ENCODE data around the gene ABCC4.

Gene ABCC4

DNA sequence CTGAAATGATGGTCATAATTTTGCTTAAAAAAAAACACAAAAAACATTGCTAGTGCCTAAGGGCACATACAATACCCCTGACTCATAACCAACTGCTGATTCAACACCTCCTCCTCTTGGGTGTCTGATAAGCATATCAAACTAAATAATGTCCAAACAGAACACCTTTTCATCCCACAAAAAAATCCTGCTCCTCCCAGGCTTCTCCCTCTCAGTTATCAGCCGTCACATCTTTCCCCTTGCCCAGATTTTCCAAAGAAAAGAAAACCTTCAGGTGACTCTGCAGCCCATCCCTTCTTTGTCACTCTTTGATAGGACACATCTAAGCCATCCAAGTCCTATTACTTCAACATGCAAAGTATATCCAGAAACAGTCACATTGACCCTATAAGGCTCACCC lies 46.9 kb downstream of the ABCC4 start:
- DNase-seq, result no peak

DNA sequence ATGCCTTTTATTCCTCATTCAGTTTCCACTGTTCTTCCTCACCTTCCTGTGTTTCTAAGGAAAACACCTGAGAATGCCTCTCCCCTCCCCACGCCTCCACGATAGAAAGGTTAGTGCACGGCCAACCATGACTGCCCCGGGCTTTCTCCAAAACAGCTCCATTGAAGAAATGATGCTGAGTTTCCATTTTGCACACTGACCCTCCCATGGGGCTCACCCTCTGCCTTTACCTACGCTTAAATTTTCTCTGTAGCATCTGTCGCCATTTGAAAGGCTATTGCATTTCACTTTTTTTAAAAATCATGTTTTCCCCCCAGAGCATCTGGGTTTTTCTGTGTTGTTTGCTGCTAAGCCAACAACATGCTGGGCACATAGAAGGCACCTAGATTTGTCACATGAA lies 48.2 kb downstream of the ABCC4 start:
- no peak for DNase-seq

DNA sequence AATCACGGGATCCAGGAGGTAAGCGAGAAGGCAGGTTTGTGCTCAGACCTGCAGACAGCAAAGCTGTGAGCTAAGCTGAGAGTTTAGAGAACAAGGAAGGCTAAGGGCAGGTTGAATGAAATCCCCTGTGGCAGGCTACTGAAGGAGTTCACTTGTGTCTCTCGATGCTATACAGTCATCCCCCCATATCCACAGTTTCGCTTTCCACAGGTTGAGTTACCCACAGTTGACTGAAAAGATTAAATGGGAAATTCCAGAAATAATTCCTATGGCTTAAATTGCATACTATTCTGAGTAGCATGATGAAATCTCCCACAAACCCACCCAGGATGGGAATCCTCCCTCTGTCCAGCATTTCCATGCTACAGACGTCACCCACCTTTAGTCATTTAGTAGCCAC lies 49.6 kb downstream of the ABCC4 start:
- no peak for DNase-seq

DNA sequence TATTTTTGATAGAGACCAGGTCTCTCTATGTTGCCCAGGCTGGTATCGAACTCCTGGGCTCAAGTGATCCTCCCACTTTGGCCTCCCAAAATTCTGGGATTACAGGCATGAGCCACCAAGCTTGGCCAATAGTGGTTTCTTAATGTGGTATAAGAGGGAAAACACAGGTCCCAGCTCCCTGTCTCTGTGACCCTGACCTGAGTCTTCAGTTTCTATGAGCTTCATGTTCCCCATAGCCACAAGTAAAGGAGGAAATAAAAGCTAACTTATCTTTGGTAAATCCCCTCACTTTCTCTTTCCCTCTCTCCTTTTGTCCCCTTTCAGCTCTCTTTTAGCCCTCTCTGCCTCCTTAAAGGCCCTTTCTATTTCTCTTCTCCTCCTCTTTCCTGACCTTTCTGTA lies 50.3 kb downstream of the ABCC4 start:
- no peak for DNase-seq

DNA sequence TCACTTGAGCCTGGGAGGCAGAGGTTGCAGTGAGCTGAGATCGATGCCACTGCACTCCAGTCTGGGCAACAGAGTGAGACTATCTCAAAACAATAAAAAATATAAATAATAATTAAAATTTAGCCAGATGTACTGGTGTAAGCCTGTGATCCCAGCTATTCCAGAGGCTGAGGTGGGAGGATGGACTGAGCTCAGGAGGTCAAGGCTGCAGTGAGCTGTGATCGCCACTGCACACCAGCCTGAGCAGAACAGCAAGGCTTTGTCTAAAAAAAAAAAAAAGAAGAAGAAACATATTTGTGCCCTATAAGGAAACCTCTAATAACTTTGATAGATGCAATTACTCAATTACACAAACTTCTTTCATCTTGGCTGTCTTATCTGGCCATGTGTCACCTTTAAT lies 52.3 kb downstream of the ABCC4 start:
- no peak for DNase-seq

DNA sequence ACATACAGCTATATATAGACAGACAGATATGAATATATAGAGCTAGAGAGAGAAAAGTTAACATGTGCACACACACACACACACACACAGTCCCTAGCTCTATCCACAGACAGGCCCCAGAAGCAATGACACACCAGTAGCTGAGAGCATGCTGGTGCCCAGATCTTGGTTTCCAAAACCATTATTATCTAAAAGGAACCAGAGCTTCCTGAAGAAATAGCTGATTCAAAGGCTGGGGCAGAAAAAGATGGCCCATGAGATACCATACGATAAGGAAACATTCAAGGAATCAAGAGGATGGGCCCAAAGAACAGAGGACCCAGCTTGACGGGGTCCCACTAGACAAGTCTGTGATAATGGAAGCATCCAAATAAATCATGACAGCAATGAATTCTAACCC lies 53.4 kb downstream of the ABCC4 start:
- no peak for DNase-seq

DNA sequence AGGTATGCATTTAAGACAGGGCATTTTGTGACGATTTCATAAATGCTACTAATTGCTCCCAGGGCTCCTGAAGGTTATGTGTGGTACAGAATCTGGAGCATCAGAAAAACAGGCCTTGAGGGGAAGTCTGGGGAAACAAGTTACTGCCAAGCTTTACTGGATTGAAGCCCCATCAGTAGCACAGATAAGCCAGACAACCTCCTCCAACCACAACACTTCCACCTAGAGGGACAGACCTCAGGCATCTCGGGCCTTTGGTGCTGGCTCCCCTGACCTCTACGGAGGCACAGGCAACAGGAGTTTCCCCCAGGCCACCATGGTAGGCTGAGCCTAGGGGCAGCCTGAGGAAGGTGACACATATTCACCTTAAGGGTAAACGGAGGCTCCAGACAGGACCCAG lies 54.1 kb downstream of the ABCC4 start:
- DNase-seq, result no peak

DNA sequence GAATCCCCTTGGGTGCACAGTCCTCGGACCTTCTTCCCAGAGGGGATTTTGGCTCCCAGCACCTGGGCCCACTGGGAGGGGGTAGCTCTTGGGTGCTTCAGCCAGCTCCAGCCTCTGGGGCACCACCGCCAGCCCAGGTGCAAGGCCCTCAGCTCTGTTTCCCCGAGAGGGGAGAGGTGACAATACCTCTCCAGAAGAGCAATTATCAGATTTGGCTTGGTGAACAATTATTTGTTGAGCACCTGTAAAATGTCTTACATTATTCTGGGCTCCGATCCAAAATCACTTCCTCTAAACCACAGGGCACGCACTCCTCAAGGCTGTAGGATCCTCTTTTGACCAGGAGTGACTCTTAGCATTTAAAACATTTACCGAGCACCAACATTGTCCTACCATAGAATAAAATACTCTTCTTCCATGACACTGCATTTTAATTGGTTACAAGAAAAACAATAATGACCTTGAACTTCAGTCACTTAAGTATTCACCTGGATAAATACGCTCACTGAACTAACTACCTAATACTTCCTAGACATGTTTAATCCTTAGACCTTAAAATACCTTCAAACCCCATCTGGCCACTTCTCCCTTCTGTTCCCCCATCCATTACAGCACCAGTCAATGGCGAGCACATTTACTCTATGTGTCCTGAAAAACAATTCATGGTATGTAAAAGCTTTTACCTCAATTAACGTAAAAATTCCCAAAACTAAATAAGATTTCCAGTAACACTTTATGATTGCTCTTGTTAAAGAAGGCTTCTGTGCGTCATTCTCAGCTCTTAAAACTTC lies 54.8 kb downstream of the ABCC4 start:
- no peak for DNase-seq

DNA sequence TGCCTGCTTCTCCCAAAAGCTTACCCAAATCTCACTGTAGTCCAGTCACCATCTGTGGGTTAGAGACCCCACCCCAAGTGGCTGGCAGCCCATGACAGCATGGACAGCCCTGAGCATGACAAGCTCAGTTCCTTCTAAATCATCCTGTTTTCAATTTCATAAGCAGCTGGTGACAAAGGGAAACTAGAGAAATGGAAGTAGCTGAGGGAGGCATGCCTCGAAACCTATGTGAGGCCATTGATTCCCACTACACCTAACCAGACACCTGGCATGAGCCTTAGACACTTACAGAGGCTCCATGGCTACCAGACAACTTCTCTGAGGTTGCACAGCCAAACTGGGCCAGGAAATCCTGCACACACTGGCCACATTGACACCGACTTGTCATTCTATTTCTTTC lies 56.2 kb downstream of the ABCC4 start:
- no peak for DNase-seq

DNA sequence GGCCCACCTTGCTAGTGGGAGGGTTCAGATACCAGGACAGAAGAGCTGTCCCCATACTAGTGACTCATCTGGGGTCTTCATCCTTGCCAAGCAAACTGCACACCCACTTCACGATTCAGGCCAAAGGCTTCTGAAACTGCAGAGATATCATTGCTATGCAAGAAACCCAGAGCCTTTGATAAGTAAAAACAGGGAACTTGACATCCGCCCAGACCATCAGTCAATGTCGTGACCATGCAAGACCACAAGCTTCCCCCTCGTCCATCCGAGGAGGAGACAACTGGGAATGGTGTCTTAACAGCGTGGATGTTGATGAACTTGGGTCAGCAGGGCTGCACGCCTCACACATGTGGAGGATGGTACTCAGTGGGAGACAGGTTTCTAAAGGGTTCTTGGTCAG lies 58.0 kb downstream of the ABCC4 start:
- DNase-seq, result no peak

DNA sequence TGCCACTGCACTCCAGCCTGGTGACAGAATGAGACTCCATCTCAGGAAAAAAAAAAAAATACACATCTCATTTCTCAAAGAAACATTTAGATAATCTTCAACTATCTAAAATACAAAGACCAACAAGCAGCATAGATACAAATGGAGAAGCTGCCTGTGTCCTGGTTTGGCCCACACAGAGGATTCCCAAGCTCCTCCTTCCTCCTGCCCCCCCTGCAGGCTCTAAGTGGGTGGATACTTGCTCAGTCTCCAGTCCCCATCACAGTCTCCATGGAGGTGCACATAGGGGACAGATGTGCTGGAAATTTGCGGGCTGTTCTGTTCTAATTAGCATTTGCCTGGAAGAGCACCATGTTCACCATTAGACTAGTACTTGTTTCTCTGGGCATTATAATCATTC lies 59.9 kb downstream of the ABCC4 start:
- no peak for DNase-seq

DNA sequence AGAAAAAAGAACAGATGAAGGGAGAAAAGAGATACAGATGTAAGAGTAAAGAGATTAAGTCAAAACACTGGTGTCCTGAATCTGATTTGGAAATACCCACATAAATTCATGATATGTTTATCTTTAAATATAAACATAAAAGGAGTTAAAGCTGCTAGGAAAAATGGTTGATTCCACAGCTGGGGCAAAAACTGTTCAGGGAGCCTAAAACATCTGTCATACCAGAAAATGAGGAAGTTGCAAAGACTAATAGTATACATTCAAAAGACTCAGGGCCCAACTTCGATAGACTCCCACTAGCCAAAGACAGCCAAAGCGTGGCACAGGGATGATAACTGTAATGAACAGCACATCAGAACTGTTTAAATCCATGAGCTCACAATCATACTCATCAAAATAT lies 62.0 kb downstream of the ABCC4 start:
- no peak for DNase-seq

DNA sequence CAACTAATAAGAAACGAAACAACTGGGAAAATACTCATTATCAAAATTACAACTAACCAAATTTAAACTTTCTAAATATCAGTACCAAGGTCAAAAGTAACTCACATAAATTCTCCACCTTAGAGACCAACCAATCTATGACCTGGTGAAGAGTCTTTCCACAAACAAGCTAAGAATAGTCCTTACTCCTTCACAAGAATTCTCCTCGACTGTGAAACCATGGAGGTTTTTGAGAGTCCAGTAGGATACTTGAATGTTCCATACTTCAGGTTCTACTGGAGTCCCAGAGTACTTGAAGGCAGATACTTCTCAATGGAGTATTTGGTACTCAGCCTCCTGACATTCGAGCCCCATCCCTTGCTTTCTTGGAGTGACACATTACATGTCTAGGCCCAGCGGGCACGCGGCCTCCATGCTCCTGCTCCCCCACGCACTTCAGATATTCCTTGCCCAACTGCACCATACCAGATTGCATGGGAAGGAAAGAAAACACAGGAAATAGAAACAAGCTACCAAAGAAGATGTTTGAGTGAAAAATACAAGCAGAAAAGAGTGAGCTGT lies 63.9 kb downstream of the ABCC4 start:
- no peak for DNase-seq

DNA sequence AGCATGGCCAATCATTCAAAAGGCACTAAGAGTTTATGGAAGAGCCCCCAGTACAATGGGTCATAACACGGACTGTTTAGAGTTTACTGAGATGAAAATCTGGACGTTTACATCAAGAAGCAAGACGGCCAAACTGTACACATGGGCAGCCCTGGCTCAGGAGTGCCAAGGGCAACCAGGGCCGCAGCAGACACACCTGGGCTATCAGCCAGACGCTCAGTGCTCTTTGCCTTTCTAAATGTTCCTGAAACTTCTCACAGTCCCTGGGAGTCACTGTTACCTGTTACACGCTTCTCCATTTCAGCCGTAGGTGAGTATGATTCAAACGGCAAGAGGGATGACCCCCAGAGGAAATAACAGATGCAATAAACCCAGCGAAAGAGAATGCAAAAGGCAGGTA lies 64.5 kb downstream of the ABCC4 start:
- no peak for DNase-seq

DNA sequence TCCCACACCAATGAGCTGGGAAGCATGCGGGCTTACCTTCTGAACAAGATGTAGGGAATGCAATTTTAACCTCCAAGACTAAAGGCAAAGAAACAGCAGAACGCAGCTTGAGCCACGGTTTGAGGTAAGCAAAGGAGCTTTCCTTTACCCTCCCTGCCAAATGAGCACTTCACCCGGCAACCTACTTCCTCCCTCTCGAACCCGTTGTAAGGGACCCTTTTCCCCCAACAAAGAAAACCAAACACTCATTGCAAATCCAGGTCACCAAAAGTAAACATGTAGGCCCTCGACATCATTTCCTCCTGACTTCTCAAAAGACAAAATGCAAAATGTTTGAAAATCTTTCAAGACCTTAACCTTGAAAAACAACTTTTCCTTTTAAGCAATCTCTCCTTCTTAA lies 65.3 kb downstream of the ABCC4 start:
- DNase-seq, result no peak

DNA sequence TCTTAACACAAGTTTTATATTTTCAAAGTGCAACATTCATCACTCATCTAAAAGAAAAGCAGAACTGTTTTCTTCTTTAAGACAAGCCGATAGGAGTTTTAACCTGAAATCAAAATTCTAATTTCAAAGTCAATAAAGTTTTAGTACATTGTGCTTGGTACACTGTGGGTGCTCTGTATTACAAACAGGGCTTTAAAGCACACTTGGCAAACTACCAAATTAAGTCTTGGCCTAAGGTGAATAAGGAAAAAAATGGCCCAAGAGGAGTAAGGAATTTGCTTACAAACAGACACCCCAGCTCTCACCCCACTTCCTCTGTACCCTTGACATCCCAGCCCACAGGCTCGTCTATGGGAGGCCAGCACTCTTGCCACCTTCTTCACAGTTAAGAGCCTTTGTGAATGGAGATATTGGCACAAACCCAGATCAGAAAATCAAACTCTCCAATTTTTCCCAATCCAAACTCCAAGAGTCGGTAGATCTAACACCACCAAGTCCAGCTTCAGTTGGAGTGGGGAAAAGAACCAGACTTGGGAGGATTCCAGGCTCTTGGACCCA lies 66.0 kb downstream of the ABCC4 start:
- DNase-seq, result no peak

DNA sequence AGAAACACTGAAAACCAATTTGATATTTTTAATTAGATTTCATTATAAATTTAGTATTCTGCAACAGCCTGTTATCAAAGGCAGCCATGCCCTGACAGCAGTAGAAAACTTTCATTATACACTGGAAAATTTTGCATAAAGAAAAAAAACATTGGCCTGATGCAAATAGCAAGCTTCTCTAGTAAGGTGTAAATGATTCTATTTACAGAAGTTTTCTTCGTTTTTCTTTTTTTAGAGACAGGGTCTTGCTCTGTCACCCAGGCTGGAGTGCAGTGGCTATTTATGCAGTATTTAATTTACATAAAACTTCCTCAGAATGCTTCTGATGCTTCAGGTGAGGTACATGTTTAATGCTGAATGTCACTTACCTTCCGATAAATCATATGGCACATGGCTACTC lies 67.0 kb downstream of the ABCC4 start:
- no peak for DNase-seq

DNA sequence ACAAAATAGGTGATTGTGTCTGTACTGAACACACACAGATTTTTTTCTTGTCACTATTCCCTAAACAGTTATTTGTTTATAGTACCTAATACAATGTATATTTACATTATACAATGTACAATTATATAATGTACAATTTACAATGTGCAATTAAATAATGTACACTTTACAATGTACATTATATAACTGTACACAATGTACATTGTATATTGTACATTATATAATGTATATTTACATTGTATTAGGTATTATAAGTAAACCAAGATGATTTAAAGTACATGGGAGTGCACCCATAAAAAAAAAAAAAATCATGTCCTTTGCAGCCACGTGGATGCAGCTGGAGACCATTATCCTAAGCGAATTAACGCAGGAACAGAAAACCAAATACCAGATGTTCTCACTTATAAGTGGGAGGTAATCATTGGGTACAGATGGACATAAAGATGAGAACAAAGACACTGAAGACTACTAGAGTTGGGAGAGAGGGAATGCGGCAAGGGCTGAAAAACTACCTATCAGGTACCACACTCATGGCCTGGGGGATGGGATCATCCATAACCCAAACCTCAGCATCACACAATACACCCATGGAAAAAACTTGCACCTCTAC lies 68.1 kb downstream of the ABCC4 start:
- DNase-seq, result no peak

DNA sequence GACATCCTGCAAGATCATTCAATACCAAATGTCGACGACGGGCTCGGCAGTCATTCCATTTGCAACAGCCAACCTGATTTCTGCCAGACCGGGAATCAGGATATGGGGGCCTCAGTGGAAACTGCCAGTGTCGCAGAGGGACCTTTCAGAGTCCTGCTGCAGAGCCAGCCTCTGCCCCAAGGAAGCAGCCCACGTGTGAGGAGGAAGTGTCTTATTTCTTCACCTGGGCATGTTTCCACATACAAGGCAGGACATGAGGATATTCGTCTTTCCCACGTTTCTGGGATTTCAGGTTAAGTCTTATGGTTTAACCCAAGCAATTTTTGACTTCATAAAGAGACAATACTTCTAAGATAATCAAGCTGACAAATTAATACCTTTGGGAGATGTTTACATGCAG lies 69.9 kb downstream of the ABCC4 start:
- DNase-seq, result no peak

DNA sequence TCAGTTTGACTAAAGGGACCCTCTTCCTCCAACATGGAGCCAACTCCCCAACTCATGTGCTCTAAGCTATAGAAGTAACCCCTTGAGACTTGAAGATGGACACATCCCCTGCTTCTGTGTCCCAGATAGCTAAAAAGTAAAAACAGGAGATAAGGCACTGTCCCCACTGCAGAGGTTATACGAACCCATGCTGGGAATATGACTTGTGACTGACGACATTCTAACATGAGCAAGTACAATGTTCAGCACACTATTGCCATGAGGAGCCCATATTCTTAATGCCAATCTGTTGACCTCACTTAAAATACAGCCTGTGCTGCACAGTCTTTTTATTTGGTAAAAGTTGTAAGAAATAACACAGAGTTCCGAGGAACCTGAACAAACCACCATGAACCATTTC lies 71.4 kb downstream of the ABCC4 start:
- no peak for DNase-seq

DNA sequence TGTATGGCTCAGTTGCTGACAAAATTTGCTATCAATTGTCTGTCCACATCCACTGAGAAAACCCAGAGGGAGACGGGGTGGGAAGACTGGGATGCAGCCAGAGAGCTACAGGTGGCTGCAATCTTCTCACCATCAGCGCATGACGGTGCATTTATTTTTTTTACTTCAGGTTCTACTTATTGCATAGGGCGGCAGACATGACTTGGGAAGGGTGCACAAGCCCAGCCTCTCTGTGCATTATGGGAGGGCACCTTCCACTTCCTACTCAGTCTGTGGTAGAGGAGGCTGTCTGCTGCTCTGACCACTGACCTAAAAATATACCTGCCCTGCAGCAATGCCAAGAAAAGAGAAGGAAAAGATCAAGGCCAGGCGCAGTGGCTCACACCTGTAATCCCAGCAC lies 73.1 kb downstream of the ABCC4 start:
- DNase-seq, result no peak

DNA sequence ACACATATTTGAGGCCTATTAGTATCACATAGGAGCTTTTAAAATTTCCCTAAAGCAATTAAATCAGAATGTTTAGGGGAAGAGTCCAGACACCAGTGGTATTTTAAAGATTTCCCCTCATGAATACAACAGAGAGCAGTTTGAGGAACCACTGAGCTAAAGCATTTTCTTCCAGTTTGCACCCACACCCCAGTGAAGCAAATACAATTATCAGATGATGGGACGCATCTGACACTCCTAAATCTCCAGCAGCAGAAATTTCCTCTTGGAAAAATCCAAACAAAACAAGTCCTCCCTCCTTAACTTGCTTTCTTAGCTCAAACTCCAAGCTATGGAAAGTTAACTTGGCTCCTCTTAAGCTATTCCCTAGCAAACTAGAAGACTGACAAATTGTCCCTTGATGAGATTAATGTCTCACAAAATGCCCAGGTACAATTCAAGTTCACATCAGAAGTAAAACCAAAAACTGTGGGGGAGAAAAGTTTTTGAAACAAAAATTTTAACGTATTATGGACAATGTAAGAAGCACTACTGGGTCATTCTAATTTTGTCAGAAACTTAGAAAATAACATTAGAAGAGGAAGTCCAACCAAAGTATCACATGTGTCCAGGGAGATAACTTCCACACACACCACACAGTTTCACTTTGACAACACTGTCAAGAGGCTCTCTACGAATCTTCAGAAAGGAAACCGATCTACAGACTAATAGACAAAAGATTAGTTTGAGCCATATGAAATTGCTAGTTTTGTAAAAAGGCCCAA lies 74.1 kb downstream of the ABCC4 start:
- no peak for DNase-seq

DNA sequence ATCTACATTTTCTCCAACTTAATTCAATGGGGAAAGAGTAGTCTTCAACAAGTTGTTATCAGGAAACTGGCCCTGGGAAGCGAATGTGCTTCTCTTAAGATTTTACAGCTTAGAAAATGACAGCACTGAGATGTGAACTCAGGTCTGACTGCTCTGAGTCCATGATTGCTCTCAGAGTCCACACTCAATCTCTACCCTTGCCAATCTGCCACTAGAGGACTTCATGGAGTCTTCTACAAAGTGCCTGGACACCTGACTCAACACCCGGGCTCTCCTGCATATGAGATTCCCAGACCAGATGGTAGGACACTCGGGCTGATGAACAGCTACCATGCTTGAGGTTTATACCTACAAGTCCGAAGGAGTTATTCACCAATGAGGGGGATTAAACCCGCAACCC lies 74.8 kb downstream of the ABCC4 start:
- no peak for DNase-seq

DNA sequence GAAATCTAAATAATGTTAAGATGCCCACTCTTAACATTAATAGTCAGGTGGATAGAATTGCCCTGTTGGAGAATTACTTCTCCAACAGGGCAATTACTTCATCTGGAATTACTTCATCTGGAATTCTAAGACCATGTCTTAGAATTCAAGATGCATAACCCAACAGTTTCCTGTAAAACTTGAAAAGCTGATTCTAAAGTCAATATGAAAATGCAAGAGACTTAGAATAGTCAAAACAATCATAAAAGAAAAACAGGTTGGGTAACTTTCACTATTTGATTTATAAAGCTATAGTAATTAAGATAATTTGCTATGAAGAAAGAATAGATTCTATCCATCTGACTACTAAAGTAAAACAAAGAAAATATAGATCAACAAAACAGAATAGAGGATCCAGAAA lies 75.2 kb downstream of the ABCC4 start:
- no peak for DNase-seq

Data from kidney glomerular epithelial cell (primary cell).